AML-193 (cell line): ENCODE data around the gene SOX30.

Experiments
- DNase-seq, 2 experiments: peaks; one replicate each; lab custom pipeline; 2025; lab: John Stamatoyannopoulos, UW

The SOX30 gene

GRCh38 chr5:157659868-157660660 lies 7.8 kb upstream of the SOX30 start:
- no peak for DNase-seq

- DNase-seq: no peak
These were observed 6.7 kb upstream of the SOX30 start for GRCh38 chr5:157658893-157659292.

GRCh38 chr5:157657516-157657915 lies 5.3 kb upstream of the SOX30 start:
- DNase-seq: no peak

GRCh38 chr5:157651623-157652376 lies 438 bp downstream of the SOX30 start:
- no peak for DNase-seq

- no peak for DNase-seq
These were observed 1.1 kb downstream of the SOX30 start for GRCh38 chr5:157650991-157651611.

GRCh38 chr5:157649101-157649500 lies 3.1 kb downstream of the SOX30 start:
- DNase-seq: no peak

GRCh38 chr5:157648275-157648990 lies 3.8 kb downstream of the SOX30 start:
- no peak for DNase-seq

GRCh38 chr5:157640406-157641066 lies 11.7 kb downstream of the SOX30 start:
- DNase-seq: no peak

GRCh38 chr5:157630341-157630740 lies 21.9 kb downstream of the SOX30 start:
- no peak for DNase-seq

- no peak for DNase-seq
These were observed 25.4 kb downstream of the SOX30 start for GRCh38 chr5:157626831-157627230.

GRCh38 chr5:157624144-157624543 lies 28.1 kb downstream of the SOX30 start:
- DNase-seq: no peak

- DNase-seq: no peak
These were observed 31.5 kb downstream of the SOX30 start for GRCh38 chr5:157620776-157621175.

GRCh38 chr5:157618191-157618765 lies 34.0 kb downstream of the SOX30 start:
- no peak for DNase-seq

- DNase-seq: no peak
These were observed 35.5 kb downstream of the SOX30 start for GRCh38 chr5:157616785-157617184.

- no peak for DNase-seq
These were observed 38.6 kb downstream of the SOX30 start for GRCh38 chr5:157613385-157614245.

- no peak for DNase-seq
These were observed 39.7 kb downstream of the SOX30 start for GRCh38 chr5:157612581-157612980.

- DNase-seq: no peak
These were observed 40.4 kb downstream of the SOX30 start for GRCh38 chr5:157611571-157612476.

GRCh38 chr5:157610990-157611389 lies 41.2 kb downstream of the SOX30 start:
- no peak for DNase-seq

- DNase-seq: no peak
These were observed 43.2 kb downstream of the SOX30 start for GRCh38 chr5:157608972-157609565.
